Activated T-helper 17 cell treated with anti-CD3 and anti-CD28 coated beads, Interleukin-2, amount 50 U/mL, for 72 hours (primary cell): Measurements from ENCODE around the gene TRERF1. TPM values are rescaled to one million over a fixed set of nuclear protein-coding genes. Genes with fewer than 3 reads are reported as not detected.

Experiments
- ATAC-seq: fragments of 150-1000 bp; cut with Tn5 transposase; replicated peaks from 2 replicates; pipeline ENCODE4 v1.10.0; 2021; ENCODE audit warnings: mild to moderate bottlenecking, moderate library complexity
- H3K27ac Mint-ChIP-seq: one replicate; pipeline ENCODE4 v1.8.0; 2022; ENCODE audit warnings: mixed read lengths
- H3K27me3 Mint-ChIP-seq: one replicate; pipeline ENCODE4 v1.8.0; 2022; ENCODE audit warnings: mixed read lengths
- H3K36me3 Mint-ChIP-seq: one replicate; pipeline ENCODE4 v1.8.0; 2022; ENCODE audit warnings: low read depth, mild to moderate bottlenecking, mixed read lengths
- H3K4me1 Mint-ChIP-seq: one replicate; pipeline ENCODE4 v1.8.0; 2022; ENCODE audit warnings: mixed read lengths
- H3K4me3 Mint-ChIP-seq: one replicate; pipeline ENCODE4 v1.8.0; 2022; ENCODE audit warnings: mild to moderate bottlenecking, mixed read lengths
- H3K9me3 Mint-ChIP-seq: one replicate; pipeline ENCODE4 v1.8.0; 2022; ENCODE audit warnings: mixed read lengths
- total RNA-seq, 2 donors: library from RNA; stranded (reverse); gene quantifications; one replicate each; pipeline ENCODE4 v1.2.3, GENCODE V29; 2022

The TRERF1 gene
- total RNA-seq, 2 donors from 2014 or later, result 16.6 to 32.4 TPM

DNA sequence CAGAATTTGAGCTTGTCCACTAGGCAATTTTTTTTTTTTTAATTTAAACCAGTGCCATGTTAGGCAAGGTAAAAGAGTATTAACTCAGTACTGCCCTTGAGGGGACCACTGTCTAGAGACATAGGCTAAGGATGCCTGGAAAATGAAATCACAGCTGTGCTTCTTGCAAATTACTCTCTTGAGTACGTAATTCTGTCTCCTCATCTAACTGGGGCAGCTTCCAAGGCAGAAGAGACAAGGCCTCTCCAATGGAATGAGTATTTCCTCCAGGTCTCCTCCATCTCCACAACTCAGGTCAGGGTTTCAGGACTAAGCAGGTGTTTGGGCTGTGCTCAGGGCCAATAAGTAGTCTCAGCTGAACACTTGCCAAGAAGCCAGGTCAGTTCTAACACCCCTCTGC lies 200.2 kb downstream of the TRERF1 start:
- ATAC-seq, result no peak

DNA sequence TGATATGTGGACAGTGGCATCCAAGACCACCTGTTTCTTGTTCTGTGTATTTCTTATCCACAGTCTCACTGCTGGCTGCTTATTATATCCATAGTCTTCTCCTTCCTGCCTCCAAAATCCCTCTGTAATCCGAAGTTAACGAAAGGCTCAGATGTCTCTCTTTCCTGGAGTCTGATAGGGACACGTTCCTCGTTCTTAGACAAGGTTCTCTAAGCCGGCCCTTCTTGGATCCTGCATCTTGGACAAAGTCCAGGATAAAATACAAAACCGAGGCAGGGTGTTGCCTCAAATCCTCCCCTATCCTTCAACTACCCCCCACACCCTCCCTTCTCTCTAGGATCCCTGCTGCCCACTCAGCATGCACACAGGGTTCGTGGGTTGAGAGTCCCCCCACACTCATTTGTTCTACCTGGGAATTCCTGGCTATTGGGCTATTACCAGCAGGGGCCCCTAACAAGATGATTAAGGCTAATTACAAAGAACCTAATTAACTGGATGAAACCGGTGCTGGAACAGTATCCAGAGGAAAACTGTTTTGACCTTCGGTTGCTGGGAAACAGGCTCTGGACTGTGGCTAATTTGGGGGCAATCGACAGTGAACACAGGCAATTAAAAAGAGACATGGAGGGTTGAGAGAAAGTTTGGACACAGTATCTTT lies 201.3 kb downstream of the TRERF1 start:
- peaks cover 40% of the 10 kb centered on the region for H3K36me3 Mint-ChIP-seq
- H3K27ac Mint-ChIP-seq, result no peak overlapping the region
- H3K9me3 Mint-ChIP-seq, result no peaks in the 10 kb centered on the region
- H3K4me3 Mint-ChIP-seq, result no peak overlapping the region
- no peaks in the 10 kb centered on the region for H3K27me3 Mint-ChIP-seq
- no peak for ATAC-seq
- H3K4me1 Mint-ChIP-seq, result no peaks in the 10 kb centered on the region

More for the DNA sequence above, 200.2 kb downstream of the TRERF1 start:
- Mint-ChIP-seq H3K27me3 (no peaks in the 10 kb centered on the region), H3K4me3 (no peak overlapping the region), H3K9me3 (no peaks in the 10 kb centered on the region), H3K4me1 (no peaks in the 10 kb centered on the region), H3K36me3 (peaks cover 41% of the 10 kb centered on the region), H3K27ac (peak overlapping the region; percentile 35)

DNA sequence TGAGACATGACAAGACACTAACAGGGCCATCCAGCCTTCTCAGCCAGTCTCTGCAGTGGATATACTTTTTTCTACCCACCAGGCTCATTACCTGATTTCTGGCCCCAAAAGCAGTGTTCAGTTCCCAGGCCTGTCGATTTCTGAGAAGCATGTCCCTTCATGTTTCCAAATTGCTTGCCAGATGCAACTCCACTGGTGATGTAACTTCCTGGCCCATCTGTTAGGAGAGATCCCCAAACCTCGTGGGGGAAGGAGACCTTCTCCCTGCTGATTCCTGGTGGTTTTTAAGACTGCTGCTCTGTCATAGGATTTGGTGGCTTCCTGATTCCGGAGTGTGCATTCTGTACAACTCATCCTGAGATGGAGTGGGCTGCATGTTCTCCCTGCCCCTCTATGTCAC lies 202.4 kb downstream of the TRERF1 start:
- H3K27ac Mint-ChIP-seq, result no peak overlapping the region
- no peaks in the 10 kb centered on the region for H3K4me1 Mint-ChIP-seq
- no peaks in the 10 kb centered on the region for H3K9me3 Mint-ChIP-seq
- ATAC-seq, result no peak
- H3K27me3 Mint-ChIP-seq, result no peaks in the 10 kb centered on the region
- no peak overlapping the region for H3K4me3 Mint-ChIP-seq
- H3K36me3 Mint-ChIP-seq, result peaks cover 48% of the 10 kb centered on the region

DNA sequence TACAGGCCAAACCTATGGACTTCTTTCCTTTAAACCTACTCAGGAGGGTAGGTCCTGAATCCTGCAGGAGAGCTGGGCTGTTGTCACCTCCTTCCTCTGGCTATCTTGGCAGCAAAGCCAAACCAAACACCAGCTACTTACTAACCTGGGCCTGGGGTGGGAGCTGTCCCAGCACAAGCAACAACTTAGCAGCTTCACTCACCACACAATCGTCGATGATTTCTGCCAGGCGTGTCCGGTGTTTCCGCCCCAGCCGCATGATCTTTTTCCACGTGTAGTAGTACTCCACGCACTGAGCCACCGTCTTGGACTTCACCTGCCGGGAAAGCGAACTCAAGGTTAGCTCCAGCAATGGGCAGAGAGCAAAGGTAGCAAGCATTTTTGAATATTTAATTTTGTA lies 208.7 kb downstream of the TRERF1 start:
- no peak for ATAC-seq
- Mint-ChIP-seq H3K4me1 (no peaks in the 10 kb centered on the region), H3K36me3 (peaks cover 78% of the 10 kb centered on the region), H3K27ac (no peak overlapping the region), H3K4me3 (no peak overlapping the region), H3K27me3 (no peaks in the 10 kb centered on the region), H3K9me3 (no peaks in the 10 kb centered on the region)

DNA sequence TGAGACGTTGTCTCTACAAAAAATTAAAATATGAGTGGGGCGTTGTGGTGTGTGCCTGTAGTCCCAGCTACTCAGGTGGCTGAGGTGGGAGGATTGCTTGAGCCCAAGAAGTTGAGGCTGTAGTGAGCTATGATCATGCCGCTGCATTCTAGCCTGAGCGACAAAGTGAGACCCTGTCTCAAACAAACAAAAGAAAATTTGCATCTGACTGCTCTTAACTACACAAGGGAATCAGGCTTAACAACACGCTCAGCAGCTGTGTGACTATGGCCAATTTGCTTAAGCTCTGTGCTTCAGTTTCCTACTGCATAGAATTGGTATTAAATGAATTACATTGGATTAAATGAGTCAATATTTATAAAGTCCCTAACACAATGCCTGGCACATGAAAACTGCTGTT lies 209.8 kb downstream of the TRERF1 start:
- no peaks in the 10 kb centered on the region for H3K4me1 Mint-ChIP-seq
- no peak overlapping the region for H3K27ac Mint-ChIP-seq
- no peak overlapping the region for H3K4me3 Mint-ChIP-seq
- no peaks in the 10 kb centered on the region for H3K27me3 Mint-ChIP-seq
- H3K36me3 Mint-ChIP-seq, result peaks cover 86% of the 10 kb centered on the region
- ATAC-seq, result no peak
- H3K9me3 Mint-ChIP-seq, result no peaks in the 10 kb centered on the region

DNA sequence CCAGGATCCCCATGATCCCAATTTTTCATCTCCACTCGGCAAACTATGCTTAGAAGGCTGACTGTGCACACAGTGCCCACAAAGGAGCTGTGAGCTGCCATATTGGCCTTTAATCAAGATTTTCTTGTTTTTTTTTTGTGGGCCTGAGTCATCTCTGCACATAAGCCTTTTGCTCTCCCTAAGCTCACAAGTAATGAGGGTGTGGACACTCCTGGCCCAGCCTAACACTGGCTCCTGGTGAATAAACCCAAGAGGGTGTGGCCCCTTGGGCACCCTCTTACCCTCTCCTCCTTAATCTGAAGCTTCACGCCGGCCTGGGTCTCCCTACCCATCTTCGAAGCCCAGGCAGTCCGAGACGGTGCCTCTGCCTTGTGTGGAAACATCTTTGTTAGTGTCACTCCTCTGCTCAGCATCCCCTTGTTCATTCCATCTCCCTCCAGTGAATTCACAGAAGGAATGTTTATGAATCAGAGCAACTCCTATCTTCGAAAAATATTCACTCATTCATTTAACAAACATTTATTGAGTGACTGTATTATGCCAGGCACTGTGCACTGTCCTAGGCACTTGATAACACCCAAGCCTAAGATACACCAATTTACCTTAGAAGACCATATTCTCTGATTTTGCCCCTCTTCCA lies 211.9 kb downstream of the TRERF1 start:
- H3K4me1 Mint-ChIP-seq, result peaks cover 6% of the 10 kb centered on the region
- no peak for ATAC-seq
- H3K27ac Mint-ChIP-seq, result peak overlapping the region; percentile 64
- H3K36me3 Mint-ChIP-seq, result peaks cover 85% of the 10 kb centered on the region
- H3K9me3 Mint-ChIP-seq, result no peaks in the 10 kb centered on the region
- no peaks in the 10 kb centered on the region for H3K27me3 Mint-ChIP-seq
- H3K4me3 Mint-ChIP-seq, result no peak overlapping the region

DNA sequence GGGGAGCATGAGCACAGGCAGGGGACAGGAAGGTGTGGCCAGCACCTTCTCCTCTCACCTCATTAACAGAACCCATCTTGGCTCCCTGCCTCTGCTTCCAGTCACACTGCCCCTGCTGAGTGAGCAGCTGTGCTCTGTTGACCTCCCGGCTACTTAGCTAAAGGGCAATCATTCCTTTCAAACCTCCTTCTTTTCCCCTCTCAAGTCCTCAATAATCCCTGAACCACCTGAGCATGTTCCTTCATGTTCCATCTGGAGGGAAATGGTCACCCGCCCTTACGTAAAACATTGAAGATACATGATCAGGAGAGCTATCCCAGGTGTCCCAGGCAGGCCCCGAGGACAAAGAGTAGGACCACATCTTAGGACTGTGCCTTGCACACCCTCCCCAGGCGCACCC lies 212.4 kb downstream of the TRERF1 start:
- H3K27ac Mint-ChIP-seq, result peak overlapping the region; percentile 64
- peaks cover 6% of the 10 kb centered on the region for H3K4me1 Mint-ChIP-seq
- ATAC-seq, result no peak
- H3K4me3 Mint-ChIP-seq, result no peak overlapping the region
- peaks cover 79% of the 10 kb centered on the region for H3K36me3 Mint-ChIP-seq
- no peaks in the 10 kb centered on the region for H3K9me3 Mint-ChIP-seq
- H3K27me3 Mint-ChIP-seq, result no peaks in the 10 kb centered on the region

DNA sequence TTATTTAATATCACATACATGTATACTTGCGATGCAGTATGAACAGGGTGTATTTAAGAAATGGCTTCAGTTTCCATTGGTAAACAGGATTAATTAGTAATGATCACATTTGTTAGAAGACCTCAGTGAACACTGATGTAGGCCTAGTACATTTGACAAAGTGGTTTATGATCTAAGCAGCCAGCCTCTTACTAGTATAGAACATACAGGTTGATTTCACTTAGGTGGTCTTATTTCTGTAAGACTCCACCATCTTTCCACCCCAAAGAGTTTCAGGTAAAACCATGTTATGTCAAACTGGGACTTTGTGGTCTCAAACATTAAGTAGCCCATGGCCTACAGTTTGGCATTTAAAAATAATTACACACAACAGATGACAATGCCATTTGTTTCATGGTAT lies 213.9 kb downstream of the TRERF1 start:
- H3K9me3 Mint-ChIP-seq, result no peaks in the 10 kb centered on the region
- no peaks in the 10 kb centered on the region for H3K27me3 Mint-ChIP-seq
- H3K4me1 Mint-ChIP-seq, result peaks cover 6% of the 10 kb centered on the region
- peak overlapping the region; percentile 85 for H3K27ac Mint-ChIP-seq
- no peak overlapping the region for H3K4me3 Mint-ChIP-seq
- H3K36me3 Mint-ChIP-seq, result peaks cover 65% of the 10 kb centered on the region
- no peak for ATAC-seq

DNA sequence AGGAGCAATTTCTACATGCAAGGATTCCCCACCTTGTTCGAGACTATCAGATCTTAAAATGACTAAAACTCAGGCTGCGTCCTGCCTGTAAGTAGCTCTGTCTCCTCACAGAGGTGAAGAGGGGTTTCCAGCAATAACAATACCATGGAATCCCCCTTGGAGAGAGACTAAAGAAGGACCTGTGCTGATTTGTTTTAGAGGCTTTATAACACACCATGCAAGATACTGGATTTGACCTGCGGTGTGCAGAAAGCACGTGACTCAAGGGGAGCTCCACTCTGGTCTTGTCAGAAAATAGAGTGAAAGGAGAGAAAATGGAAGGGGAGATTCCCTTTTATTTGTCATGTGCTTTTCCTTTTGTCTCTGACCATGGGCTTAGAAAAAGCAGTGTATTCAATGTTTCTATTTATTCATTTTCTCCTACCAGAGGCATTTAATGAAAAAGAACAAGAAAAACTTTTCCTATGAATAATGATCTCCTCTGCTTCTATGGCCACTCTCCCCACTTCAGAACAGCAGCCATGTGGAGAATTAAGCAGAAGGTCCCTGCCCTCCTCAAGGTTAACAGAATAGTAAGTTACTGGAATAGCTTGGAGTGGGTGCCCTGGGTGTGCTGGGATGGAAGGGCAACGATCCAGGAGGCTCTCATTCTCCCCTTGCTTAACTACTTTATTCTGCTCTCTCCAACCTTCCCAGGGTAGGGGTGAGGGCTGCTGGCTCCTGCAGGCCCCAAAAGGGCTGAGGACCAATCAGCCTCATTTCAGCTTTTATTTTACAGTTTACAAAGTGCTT lies 214.8 kb downstream of the TRERF1 start:
- peaks cover 65% of the 10 kb centered on the region for H3K36me3 Mint-ChIP-seq
- peaks cover 6% of the 10 kb centered on the region for H3K4me1 Mint-ChIP-seq
- H3K9me3 Mint-ChIP-seq, result no peaks in the 10 kb centered on the region
- peak overlapping the region; percentile 45 for H3K4me3 Mint-ChIP-seq
- no peaks in the 10 kb centered on the region for H3K27me3 Mint-ChIP-seq
- peak; percentile 82 for ATAC-seq
- peak overlapping the region; percentile 85 for H3K27ac Mint-ChIP-seq

DNA sequence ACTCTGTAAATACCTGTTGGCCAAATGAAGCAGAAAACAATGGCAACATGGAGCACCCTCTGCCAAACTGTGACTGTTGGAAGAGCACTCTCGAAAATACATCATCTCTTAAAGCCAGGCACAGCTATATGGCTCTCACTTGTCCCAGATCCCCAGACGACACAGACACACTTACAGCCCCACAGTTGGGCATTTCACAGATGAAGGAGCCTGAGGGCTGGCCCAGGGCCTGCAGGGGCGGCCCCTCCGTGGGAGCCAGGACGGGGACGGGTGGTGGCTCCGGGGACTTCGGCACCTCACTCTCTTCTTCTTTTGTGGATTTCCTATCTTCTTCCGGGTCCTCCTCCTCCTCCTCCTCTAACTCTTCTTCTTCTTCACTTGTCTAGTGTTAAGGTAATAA lies 215.7 kb downstream of the TRERF1 start:
- peak overlapping the region; percentile 45 for H3K4me3 Mint-ChIP-seq
- ATAC-seq, result no peak
- no peaks in the 10 kb centered on the region for H3K27me3 Mint-ChIP-seq
- peak overlapping the region; percentile 85 for H3K27ac Mint-ChIP-seq
- no peaks in the 10 kb centered on the region for H3K9me3 Mint-ChIP-seq
- H3K4me1 Mint-ChIP-seq, result peaks cover 6% of the 10 kb centered on the region
- H3K36me3 Mint-ChIP-seq, result peaks cover 62% of the 10 kb centered on the region

DNA sequence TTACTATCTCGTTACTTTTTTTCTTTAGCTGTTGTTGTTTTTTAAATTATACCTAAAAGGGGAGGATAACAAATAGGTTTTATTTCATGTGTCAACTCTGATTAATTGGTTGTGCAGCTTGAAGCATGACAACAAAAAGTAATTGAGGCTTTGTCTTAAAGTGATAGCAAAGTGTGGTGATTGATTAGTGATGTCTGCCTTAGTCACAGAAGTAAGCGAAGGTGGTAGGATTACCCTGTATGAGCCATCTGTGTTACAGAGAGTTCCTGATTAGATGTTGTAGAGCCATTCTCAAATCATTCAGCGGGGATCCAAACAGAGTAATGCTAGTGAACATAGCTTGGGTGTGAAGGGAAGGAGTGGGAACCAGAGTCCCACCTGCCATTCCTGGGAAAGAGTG lies 219.7 kb downstream of the TRERF1 start:
- peaks cover 6% of the 10 kb centered on the region for H3K4me1 Mint-ChIP-seq
- H3K27me3 Mint-ChIP-seq, result no peaks in the 10 kb centered on the region
- H3K27ac Mint-ChIP-seq, result peak overlapping the region; percentile 49
- no peak overlapping the region for H3K4me3 Mint-ChIP-seq
- peaks cover 44% of the 10 kb centered on the region for H3K36me3 Mint-ChIP-seq
- ATAC-seq, result no peak
- no peaks in the 10 kb centered on the region for H3K9me3 Mint-ChIP-seq

DNA sequence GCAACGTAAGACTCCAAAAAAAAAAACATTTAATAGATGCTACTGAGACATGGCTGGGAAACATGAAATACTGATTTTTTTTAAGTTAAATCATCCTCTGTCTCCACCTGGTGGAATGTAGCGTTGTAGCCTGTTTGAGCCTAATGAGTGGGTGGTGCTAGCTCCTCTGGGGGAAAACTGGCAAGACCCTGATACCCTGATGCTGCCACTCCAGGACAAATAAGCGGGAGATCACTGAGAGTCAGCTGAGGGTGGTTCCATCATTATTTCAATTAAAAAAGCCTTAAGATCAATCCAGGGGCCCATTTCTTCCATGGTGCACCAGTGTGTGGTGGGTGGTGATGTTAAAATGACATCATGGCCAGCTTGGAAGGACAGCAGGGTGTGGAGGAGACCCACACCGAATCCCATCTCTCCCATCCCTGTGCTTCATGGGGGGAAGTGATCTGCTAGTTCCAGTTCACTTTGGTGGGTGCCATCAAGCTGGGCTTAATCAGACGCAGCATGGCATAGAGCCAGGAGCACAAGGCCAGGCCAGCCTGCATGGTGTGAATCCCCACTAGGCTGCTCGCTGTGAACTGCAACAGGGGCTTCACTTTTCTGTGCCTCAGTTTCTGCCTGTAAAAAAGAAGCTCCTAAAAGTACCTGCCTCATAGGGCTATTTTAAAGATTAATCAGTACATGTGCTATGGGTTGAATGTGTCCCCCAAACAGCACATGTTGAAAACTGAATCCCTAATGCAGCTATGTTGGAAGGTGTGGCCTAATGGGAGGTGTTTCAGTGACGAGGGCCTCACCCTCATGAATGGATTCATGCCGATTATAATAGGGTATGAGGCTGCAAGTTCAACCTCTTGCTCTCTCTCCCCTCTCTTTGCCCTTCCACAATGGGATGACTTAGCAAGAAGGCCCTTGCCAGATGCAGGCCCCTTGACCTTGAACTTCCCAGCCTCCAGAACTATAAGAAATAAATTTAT lies 221.1 kb downstream of the TRERF1 start:
- no peak for ATAC-seq
- Mint-ChIP-seq H3K9me3 (no peaks in the 10 kb centered on the region), H3K4me3 (no peak overlapping the region), H3K36me3 (peaks cover 30% of the 10 kb centered on the region), H3K4me1 (no peaks in the 10 kb centered on the region), H3K27ac (no peak overlapping the region), H3K27me3 (no peaks in the 10 kb centered on the region)

DNA sequence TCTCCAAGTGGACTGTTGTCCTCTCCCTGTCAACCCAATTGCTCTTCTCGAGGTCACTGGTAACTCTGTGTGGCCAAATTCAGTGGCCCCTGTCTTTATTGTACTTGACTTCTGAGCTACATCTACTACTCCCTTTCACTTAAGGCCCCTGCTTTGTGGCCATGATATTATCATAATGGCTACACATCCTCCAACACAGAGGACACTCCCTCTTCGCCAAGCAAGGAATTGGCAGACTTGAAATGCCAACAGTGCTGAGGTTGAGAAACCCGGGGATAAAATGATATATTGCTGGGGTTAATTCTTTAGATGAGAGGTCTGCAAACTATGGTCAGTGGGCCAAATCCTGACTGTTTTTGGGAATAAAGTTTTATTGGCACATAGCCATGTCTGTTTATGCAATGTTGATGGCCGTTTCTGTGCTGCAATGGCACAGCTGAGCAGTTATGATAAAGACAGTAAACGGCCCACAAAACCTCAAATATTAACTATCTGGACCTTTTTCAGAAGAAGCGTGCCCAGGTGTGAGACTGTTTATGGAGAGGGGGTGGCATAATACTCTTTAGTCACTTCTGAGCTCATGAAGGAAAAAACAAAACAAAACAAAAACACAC lies 222.1 kb downstream of the TRERF1 start:
- no peaks in the 10 kb centered on the region for H3K9me3 Mint-ChIP-seq
- H3K4me1 Mint-ChIP-seq, result peaks cover 2% of the 10 kb centered on the region
- peaks cover 29% of the 10 kb centered on the region for H3K36me3 Mint-ChIP-seq
- ATAC-seq, result no peak
- no peak overlapping the region for H3K4me3 Mint-ChIP-seq
- H3K27ac Mint-ChIP-seq, result peak overlapping the region; percentile 65
- H3K27me3 Mint-ChIP-seq, result no peaks in the 10 kb centered on the region

DNA sequence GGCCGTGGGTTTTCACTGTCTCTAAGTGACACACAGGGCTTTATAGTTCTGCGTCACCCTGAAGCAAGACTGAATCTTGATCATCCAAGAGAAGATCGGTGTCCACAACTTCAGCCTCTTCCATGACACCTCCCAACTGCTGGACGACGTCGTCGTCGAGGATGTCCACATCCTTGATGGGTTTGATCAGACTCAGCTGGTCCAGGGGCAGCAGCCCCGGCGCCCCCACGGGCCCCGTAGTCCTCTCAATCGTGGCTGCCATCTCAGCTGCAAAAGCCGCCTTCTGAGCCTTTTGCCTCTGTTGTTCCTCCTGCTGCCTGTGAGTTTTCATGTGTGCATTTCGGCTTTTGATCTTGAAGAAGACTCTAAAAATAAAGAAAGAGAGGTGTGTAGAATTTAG lies 223.4 kb downstream of the TRERF1 start:
- peaks cover 29% of the 10 kb centered on the region for H3K36me3 Mint-ChIP-seq
- ATAC-seq, result no peak
- H3K27ac Mint-ChIP-seq, result peak overlapping the region; percentile 65
- H3K9me3 Mint-ChIP-seq, result no peaks in the 10 kb centered on the region
- no peak overlapping the region for H3K4me3 Mint-ChIP-seq
- H3K27me3 Mint-ChIP-seq, result no peaks in the 10 kb centered on the region
- peaks cover 6% of the 10 kb centered on the region for H3K4me1 Mint-ChIP-seq
